B cell (primary cell): ENCODE data around the gene CLASP1. TPM values are rescaled to one million over a fixed set of nuclear protein-coding genes. Genes with fewer than 3 reads are reported as not detected.

Experiments
- ATAC-seq: fragments of 200-7000 bp; cut with Tn5 transposase; one replicate; pipeline ENCODE4 v1.10.0; 2021; ENCODE audit warnings: low read depth, mild to moderate bottlenecking, moderate number of reproducible peaks, moderate library complexity
- CTCF ChIA-PET: fragments of 350-600 bp; sonication (Branson Sonifier 250); formaldehyde crosslinking; loops from one replicate; lab custom pipeline; 2021; ENCODE audit warnings: antibody characterized with exemption, inconsistent platforms; lab: Charles Lee
- POLR2A ChIA-PET: fragments of 350-600 bp; sonication (Branson Sonifier 250); formaldehyde crosslinking; loops from one replicate; lab custom pipeline; 2021; ENCODE audit warnings: antibody characterized with exemption; lab: Charles Lee
- DNase-seq: peaks from one replicate; pipeline ENCODE4 v3.0.0; 2013
- H2AFZ ChIP-seq: 2 replicates; pipeline ENCODE4 v1.6.1; 2012; ENCODE audit warnings: mild to moderate bottlenecking, low read depth, low read length; ENCODE audit not compliant: insufficient read depth, poor library complexity, severe bottlenecking
- H3K27ac ChIP-seq, 2 donors: 1 replicate in 1 of 2; 2 replicates in 1 of 2; pipeline ENCODE4 v1.5.1; 2012 to 2013; ENCODE audit warnings: low read length in 2 of 2, mild to moderate bottlenecking in 2 of 2, moderate library complexity in 1 of 2
- H3K27me3 ChIP-seq, 4 experiments: fragments of 200-600 bp in 1 of 4; sonication (generic) in 1 of 4; replicated peaks in 1 of 4; 1 replicate in 2 of 4; 2 replicates in 2 of 4; pipeline versions ENCODE4 v1.6.1 to v1.7.0; 2013 to 2016; ENCODE audit warnings: low read length in 3 of 4, mild to moderate bottlenecking in 2 of 4, mixed read lengths in 1 of 4, moderate library complexity in 1 of 4; ENCODE audit not compliant: insufficient read depth in 4 of 4, control insufficient read depth in 3 of 4; ENCODE audit errors: control extremely low read depth in 1 of 4
- H3K36me3 ChIP-seq, 2 experiments: replicated peaks in 1 of 2; 1 replicate in 1 of 2; 2 replicates in 1 of 2; pipeline versions ENCODE4 v1.6.1 to v1.7.1; 2013; ENCODE audit warnings: low read length in 1 of 2; ENCODE audit not compliant: insufficient read depth in 2 of 2, control insufficient read depth in 1 of 2; ENCODE audit errors: control extremely low read depth in 1 of 2, extremely low read depth in 1 of 2
- H3K4me1 ChIP-seq, 2 donors: fragments of 200-600 bp in 1 of 2; sonication (generic) in 1 of 2; 1 replicate in 1 of 2; 2 replicates in 1 of 2; pipeline versions ENCODE4 v1.5.1 to v1.6.1; 2013 to 2017; ENCODE audit warnings: low read length in 2 of 2; ENCODE audit not compliant: control insufficient read depth in 2 of 2, insufficient read depth in 2 of 2
- H3K4me2 ChIP-seq: replicated peaks from 2 replicates; pipeline ENCODE3; 2012; ENCODE audit warnings: mild to moderate bottlenecking, low read depth, low read length; ENCODE audit not compliant: poor library complexity, severe bottlenecking
- H3K4me3 ChIP-seq, 5 experiments: fragments of 200-600 bp in 1 of 5; sonication (generic) in 1 of 5; 1 replicate in 3 of 5; 2 replicates in 2 of 5; pipeline versions ENCODE4 v1.5.1 to v1.7.0; 2011 to 2016; ENCODE audit warnings: low read length in 4 of 5, mild to moderate bottlenecking in 4 of 5, low read depth in 2 of 5, control low read depth in 1 of 5, moderate library complexity in 1 of 5; ENCODE audit not compliant: insufficient read depth in 1 of 5; ENCODE audit errors: control extremely low read depth in 1 of 5, extremely low read depth in 1 of 5
- H3K79me2 ChIP-seq: fragments of 200-600 bp; sonication (generic); one replicate; pipeline ENCODE4 v1.6.0; 2016; ENCODE audit warnings: low read length; ENCODE audit not compliant: control insufficient read depth, insufficient read depth
- H3K9ac ChIP-seq: fragments of 200-600 bp; sonication (generic); 2 replicates; pipeline ENCODE4 v1.6.1; 2017; ENCODE audit warnings: mild to moderate bottlenecking, low read length, moderate library complexity
- H3K9me3 ChIP-seq, 3 donors: one replicate each; pipeline versions ENCODE4 v1.6.1 to v1.7.1; 2013; ENCODE audit warnings: low read length in 2 of 3; ENCODE audit not compliant: control insufficient read depth in 2 of 3, insufficient read depth in 1 of 3; ENCODE audit errors: control extremely low read depth in 1 of 3
- H4K20me1 ChIP-seq: 2 replicates; pipeline ENCODE4 v1.6.0; 2012; ENCODE audit warnings: mild to moderate bottlenecking, low read length; ENCODE audit not compliant: insufficient read depth, control insufficient read depth, poor library complexity, severe bottlenecking
- H3K27ac Mint-ChIP-seq: one replicate; pipeline ENCODE4 v1.8.0; 2021; ENCODE audit warnings: mixed read lengths
- H3K27me3 Mint-ChIP-seq: one replicate; pipeline ENCODE4 v1.8.0; 2021; ENCODE audit warnings: mixed read lengths
- H3K4me1 Mint-ChIP-seq: one replicate; pipeline ENCODE4 v1.8.0; 2021; ENCODE audit warnings: mixed read lengths
- H3K4me3 Mint-ChIP-seq: one replicate; pipeline ENCODE4 v1.8.0; 2021; ENCODE audit warnings: mixed read lengths
- H3K9me3 Mint-ChIP-seq: one replicate; pipeline ENCODE4 v1.8.0; 2022; ENCODE audit warnings: mixed read lengths; ENCODE audit not compliant: insufficient read depth
- CTCF ChIP-seq: fragments of 200-600 bp; IDR thresholded peaks from one replicate; pipeline ENCODE4 v1.8.0; 2022; ENCODE audit warnings: antibody characterized with exemption, mild to moderate bottlenecking
- EZH2 ChIP-seq: IDR thresholded peaks from 2 replicates; pipeline ENCODE4 v1.6.1; 2012; ENCODE audit warnings: borderline replicate concordance, low read depth, mild to moderate bottlenecking, moderate library complexity, low read length; ENCODE audit not compliant: insufficient read depth, poor library complexity, severe bottlenecking
- WGBS: methylation state at CpG from one replicate; pipeline ENCODE4 v1.1.5; 2013; ENCODE audit warnings: missing lambda C conversion rate; ENCODE audit not compliant: insufficient coverage; 5-methylcytosine and 5-hydroxymethylcytosine counted together
- intact Hi-C: fragments of 100-400 bp; cut with micrococcal nuclease; formaldehyde crosslinking; loops from one replicate; pipeline ENCODE4 v1.10.0; 2022
- polyA plus RNA-seq: library from polyadenylated mRNA; depleted of rRNA; stranded (reverse); fragments of >200 nt; gene quantifications from 2 replicates; pipeline ENCODE4 v1.2.3, GENCODE V29; 2012
- total RNA-seq, 2 donors: library from RNA; stranded (reverse); fragments of 120-200 nt in 1 of 2; gene quantifications; 1 replicate in 1 of 2; 2 replicates in 1 of 2; pipeline versions ENCODE4 v1.2.3 to v1.2.4, GENCODE V29; 2013 to 2022

CLASP1 gene
- total and polyA plus RNA-seq, 2 donors (not counting 1 experiment from before 2014, with no cell fraction given): 8.7 to 88.0 TPM

- no peak overlapping the region for H3K9ac ChIP-seq
- DNase-seq (no peak), ATAC-seq (no peak)
- no peak overlapping the region for H2AFZ ChIP-seq
- no peak overlapping the region for H3K4me3 ChIP-seq
- no peak overlapping the region for H3K4me2 ChIP-seq
- no peak overlapping the region for H3K27ac Mint-ChIP-seq
- POLR2A ChIA-PET: no interaction called here
- no peaks in the 10 kb centered on the region for H3K9me3 ChIP-seq
- intact Hi-C loops: no loop called here
- H3K4me1 ChIP-seq: no peaks in the 10 kb centered on the region
- H3K27me3 ChIP-seq: no peaks in the 10 kb centered on the region
- H3K4me3 Mint-ChIP-seq: no peak overlapping the region
- no peaks in the 10 kb centered on the region for H3K9me3 Mint-ChIP-seq
- H3K27ac ChIP-seq: no peak overlapping the region
- H3K27me3 Mint-ChIP-seq: no peaks in the 10 kb centered on the region
- no peaks in the 10 kb centered on the region for H3K79me2 ChIP-seq
- WGBS: no CpG with 5 or more reads among the region's 1 CpG
- H4K20me1 ChIP-seq: no peaks in the 10 kb centered on the region
- H3K36me3 ChIP-seq: peaks cover 0 to 22% of the 10 kb centered on the region in 2 experiments
- CTCF ChIA-PET: no interaction called here
- TF ChIP-seq CTCF (no peak), EZH2 (no peak)
- H3K4me1 Mint-ChIP-seq: no peaks in the 10 kb centered on the region
Observed at GRCh38 chr2:121415727-121416126, 233.5 kb downstream of the CLASP1 start.

DNA sequence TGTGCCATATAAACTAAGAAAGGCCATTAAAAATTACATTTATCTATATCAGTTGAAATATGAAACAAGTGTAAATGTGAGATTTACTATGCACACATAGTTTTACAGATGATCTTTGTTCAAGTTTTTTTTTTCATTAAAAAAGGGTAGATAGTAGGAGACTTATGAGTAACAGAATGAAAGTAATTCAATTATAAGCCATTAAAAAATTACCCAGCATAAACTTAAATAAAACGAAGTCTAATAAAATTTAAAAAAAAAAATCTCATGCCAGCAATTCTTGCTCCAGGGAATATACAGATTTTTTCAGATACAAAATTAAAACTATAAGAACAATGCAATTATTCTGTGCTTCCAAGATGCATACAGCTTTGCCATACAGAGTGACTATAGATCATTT, 236.9 kb downstream of the CLASP1 start:
- Histone ChIP-seq H3K79me2 (no peaks in the 10 kb centered on the region), H3K9ac (no peak overlapping the region), H3K4me1 (no peaks in the 10 kb centered on the region), H3K4me2 (no peak overlapping the region), H3K27me3 (no peaks in the 10 kb centered on the region), H3K9me3 (no peaks in the 10 kb centered on the region), H2AFZ (no peak overlapping the region), H3K27ac (no peak overlapping the region), H3K4me3 (no peak overlapping the region), H3K36me3 (peaks cover 2 to 42% of the 10 kb centered on the region in 2 experiments), H4K20me1 (no peaks in the 10 kb centered on the region)
- TF ChIP-seq CTCF: no peak
- no peak for TF ChIP-seq EZH2
- Mint-ChIP-seq H3K27me3 (no peaks in the 10 kb centered on the region), H3K27ac (no peak overlapping the region), H3K4me3 (no peak overlapping the region), H3K4me1 (no peaks in the 10 kb centered on the region), H3K9me3 (no peaks in the 10 kb centered on the region)
- ATAC-seq (no peak), DNase-seq (no peak)
- CTCF ChIA-PET: no interaction called here
- POLR2A ChIA-PET: no interaction called here
- no CpG with 5 or more reads among the region's 1 CpG for WGBS
- intact Hi-C loops: no loop called here
